GM20431 (cell line): Measurements from ENCODE around the gene DNLZ.

Experiments used
- in situ Hi-C: fragments of 300-500 bp; cut with MseI, MboI; formaldehyde crosslinking; loops from one replicate; pipeline ENCODE4 v1.15.0; 2020; ENCODE audit warnings: low sequenced_read_pairs; ENCODE audit not compliant: unreplicated experiment

Gene DNLZ

DNA sequence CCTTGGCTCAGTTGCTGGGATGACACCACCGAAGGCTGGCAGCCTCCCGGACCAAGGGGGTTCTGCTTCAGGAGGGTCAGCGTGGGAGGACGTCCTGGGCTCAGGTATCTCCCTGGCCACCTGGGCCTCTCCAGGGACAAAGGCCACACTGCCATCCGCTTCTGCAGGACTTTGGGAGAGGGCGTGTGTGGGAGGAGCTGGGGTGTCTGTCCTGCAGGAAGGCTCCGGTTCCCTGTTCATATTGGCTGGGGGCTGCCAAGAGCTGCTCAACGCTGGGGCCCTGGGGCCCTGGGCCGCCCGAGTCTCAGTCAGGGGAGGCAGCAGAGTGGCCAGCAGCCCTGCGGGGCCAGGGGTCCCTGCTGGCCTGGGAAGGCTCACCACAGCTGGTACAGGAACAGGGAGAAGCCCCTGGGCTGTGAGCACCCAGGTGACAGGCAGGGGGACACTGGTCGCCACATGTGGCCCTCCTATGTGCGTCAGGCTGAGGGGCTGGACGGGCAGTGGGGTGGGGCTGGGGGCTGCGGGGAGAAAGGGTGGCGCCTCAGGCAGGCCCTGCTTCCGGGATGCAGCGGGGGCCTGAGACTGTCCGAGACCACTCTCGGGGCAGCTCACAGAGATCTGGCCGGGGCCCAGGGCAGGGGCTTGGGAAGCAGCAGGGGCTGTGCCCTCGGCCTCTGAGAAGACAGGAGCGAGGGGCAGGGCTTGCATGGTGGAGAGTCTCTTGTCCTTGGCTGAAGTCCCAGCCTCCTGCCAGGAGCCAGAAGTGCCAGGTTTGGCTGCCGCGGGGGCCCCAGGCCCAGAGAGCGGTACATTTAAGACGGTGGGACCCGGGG lies 14.8 kb upstream of the DNLZ start:
- in situ Hi-C loops: no loop called here

DNA sequence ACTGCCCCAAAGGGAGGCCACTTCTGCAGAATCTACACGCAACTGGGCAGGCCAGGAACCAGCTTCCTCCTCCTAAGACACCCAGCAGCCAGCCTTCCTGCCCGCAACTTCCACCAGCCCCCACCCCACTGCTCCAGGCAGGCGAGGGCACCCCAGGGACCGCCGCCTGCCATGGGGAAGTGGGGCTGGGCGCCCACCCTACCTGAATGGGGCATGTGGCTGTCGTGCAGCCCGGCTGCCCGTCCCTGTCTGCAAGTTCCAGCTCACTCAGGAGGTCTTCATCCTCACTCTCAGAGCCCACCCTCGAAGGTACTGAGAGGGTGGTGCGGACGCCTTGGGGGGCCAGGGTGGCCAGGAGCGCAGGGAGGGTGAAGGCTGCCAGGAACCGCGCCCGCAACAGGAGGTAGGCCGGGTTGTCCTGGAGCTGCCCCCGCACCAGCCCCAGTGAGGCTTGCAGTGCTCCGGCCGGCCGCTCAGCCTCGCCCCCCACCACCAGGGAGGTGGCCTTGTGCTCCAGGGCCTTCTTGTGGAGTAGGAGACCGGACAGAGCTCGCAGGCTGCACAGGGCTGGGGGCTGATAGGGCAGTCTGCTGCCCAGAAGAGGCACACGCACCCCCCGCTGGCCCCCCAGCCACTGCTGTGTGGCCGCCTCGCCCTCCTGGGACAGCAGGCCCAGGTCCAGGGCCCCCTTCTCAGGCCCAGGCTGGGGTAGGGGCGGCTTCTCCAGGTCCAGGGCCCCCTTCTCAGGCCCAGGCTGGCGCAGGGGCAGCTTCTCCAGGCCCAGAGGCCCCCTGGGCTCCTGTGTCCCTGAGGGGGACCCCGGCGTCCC lies 14.0 kb upstream of the DNLZ start:
- in situ Hi-C loops: no loop called here

DNA sequence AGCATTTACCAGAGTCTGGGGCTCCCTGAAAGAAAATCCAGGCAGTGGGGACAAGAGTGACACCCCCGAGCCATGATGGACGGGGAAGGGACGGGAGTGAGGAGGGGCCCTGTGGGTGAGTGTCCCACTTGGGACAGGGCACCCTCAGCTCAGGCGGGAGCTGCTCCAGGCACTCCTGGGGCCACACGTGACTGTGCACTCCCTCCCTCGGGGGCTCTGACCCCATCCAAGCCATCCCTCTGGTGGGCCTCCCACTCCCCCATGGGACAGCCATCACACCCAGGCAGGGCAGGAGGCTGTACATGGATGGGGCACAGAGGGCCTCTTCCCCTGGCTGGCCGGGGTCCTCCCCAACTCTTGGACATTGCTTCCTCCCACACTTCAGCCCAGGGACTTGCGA lies 12.9 kb upstream of the DNLZ start:
- in situ Hi-C loops: no loop called here

DNA sequence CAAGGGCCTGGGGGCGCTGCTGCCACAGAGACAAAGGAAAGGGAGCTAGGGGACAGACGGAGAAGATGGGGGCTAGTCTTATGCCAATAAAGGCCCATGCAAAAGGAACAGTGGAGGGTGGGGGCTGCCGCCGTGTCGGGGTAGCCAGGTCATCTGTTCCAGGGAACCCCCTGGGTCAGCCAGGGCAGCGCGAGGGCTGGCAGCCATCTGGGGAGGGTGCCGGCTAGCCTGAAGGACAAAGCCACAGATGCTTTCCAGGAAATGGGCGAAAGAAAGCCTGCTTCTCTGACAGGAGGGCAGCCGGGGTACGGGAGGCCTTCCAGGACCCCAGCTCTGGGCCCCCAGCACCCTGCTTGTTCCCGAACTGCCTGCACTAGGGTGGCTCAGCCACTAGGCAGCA lies 11.6 kb upstream of the DNLZ start:
- in situ Hi-C loops: no loop called here

DNA sequence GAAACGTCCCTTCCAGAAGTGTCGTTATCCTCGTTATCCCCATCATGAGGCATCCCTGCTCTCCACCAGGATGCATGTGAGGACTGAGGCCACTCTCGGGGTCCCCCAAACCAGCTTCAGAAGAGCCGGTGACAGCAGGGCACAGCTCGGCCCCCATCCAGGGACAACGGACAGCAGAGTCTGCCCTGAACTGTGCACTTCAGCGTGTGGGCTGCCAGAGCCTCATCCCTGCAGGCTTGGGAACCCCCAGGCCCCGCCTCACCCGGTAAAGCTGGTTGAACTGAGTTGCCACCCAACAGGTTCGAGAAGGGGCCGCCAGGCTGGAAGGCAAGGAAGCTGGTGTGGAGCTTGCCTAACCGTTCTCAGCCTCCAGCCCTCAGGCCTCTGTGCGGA lies 10.6 kb upstream of the DNLZ start:
- in situ Hi-C loops: no loop called here

DNA sequence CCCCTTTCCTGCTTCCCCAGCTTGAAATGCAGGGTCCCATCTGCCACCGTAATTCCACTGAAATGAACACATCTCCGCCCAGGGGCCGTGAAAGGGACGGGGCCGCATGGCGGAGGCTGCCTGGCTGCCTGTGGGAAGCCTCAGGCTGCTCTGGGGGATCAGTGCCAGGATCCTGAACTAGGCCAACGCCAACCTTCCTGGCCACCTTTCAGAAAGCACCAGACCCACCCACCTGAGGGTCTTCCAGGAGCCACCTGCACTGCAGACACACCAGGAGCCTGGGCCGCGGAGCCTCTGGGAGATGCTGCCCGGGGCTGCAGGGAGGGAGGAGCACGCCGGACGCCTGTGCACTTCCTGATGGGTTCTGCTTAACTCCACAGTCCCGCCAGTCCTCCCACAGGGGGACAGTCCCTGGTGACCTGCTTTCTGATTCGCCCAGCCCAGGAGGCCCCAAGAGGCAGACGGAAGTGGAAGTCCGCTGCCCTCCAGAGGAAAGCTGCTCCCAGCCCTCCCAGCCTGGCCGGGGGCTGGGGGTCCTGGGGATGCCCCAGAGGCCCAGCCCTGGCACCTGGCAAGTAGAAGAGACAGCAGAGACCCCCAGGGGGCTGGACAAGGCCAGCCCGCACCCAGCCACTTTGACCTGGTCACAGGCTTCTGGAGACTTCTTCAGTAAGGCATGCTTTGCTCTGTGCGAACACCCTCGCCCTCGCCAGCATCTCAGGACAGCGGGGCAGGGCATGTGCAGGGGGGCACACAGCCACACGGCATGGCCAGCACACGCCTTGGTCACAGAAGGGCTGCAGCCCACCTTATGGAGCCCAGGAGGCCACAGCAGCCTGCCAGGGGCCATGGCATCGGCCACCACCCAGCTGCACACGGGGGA lies 10.0 kb upstream of the DNLZ start, which contains the start of gene CARD9:
CARD9 (minus strand) TSS at position 370 of the 883 bp plus-strand sequence. CDS start 1,591 bp downstream, outside the sequence.
- in situ Hi-C loops: no loop called here

DNA sequence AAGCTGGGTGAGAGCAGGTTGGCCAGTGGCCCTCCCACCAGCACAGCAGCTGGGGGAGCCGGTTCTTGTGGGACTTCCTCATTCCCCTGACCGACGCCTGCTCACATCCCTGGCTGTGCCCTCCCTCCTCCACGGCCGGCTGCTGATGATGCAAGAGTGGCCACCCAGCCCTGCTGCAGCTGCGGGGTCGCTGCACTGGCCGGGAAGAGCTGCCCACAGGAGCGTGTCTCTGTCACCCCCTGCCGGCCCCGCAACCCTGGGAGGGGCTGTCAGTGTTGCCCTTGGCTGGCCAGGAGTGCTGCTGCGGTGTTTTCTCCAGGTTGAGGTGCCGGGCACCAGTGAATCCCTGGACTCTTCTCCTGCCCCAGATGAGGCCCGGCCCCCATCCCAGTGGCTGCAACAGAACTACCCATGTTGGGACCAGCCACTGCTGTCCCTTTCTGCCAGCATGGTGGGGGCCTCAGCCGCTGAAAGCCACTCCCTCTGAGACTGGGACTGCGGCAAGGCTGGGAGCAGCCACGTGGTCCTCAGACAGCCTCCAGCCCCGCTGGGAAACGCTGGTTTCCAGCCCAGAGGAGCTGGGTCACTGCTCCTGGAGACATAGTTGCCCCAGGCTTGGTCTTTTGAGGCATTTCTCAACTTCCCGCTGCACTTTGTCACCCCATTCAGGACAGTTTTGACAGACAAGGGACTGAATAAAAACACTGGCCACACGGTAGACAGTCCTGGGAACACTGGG lies 9.2 kb upstream of the DNLZ start:
- in situ Hi-C loops: no loop called here

DNA sequence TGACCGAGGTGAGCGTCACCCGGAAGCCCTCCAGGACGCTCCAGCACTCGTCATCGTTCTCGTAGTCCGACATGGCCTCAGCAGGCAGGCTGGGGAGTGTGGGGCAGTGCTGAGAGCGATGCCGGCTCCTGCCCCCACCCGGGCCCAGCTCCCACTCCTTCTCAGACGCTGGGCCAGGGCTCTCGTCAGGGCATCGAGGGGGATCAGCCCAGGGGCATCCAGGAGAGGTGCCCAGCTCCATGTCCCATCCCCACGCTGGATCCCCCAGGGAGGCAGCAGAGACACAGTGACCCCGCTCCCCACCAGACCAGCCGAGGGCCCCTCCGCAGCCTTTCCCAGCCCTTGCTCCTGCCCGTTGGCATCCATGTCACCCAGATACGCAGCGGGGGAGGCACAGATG lies 8.5 kb upstream of the DNLZ start:
- in situ Hi-C loops: no loop called here

DNA sequence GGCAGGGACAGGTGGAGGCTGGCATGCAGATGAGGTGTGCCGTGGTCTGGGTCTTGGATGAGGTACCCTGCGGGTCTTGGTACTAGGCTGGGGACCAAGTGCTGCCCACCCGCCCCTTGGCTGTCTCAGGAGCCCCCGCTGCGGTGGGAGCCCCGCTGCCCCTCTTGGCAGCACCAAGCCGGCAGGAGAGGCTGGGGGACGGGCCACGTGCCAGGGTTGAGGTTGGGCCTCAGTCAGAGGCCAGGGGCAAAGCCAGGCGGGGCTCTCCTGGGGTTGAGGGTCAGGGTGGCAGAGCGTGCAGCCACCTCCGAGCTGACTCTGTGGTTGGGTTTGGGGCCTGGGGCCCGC lies 8.0 kb upstream of the DNLZ start:
- in situ Hi-C loops: no loop called here

DNA sequence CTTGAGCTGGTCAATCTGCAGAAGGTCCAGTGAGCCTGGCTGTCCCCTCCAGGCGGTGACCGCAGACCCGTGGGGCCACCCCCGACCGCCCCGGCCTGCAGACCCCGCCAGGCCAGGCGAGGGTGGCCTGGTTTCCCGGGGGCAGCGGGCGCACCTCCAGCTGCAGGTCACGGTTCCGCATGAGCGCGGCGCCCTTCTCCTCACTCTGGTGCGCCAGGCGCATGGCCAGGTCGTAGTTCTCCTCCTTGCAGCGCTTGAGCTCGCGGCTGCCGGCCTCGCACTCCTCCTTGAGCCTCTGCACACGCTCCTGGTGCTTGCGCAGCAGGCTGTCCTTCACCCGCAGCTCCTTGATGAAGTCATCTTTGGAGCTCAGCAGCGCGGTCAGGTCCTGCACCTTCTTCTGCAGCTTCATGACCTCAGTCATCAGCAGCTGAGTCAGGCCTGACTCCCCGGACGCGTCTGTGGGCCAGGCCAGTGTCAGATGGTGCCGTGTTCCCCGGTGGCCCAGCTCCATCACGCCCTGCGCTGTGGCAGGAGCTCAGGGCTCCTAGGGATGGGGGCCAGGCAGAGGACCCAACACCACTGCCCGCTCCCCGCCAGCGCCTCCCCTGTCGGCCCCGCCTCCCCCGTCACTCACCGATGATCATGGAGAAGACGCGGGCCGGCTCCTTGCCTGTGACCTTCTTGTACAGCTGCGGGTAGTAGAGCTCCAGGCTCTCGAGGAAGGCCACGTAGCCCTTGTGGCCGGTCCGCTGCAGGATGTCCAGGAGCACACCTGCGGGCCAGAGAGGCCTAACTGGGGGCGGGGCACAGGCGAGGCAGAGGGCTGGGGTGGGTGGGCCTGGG lies 7.4 kb upstream of the DNLZ start:
- in situ Hi-C loops: no loop called here

DNA sequence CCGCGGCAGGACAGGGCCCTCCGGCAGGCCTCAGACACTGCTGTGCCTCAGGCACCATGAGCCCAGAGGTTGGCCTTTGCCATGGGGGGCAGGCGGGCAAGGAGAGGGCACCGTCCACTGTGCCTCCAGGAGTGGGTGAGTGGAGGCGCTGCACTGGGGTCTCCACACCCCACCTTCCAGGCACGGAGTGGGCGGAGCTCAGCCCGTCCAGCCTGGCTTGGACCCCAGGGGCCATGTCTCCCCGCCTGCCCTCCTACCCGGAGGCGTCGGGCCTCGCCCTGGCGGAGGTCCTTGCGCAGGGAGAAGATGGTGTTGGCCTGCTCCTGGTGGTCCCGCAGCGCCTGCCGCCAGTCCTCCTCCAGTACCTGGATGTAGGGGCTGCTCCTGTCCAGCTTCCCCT lies 6.5 kb upstream of the DNLZ start:
- in situ Hi-C loops: no loop called here

DNA sequence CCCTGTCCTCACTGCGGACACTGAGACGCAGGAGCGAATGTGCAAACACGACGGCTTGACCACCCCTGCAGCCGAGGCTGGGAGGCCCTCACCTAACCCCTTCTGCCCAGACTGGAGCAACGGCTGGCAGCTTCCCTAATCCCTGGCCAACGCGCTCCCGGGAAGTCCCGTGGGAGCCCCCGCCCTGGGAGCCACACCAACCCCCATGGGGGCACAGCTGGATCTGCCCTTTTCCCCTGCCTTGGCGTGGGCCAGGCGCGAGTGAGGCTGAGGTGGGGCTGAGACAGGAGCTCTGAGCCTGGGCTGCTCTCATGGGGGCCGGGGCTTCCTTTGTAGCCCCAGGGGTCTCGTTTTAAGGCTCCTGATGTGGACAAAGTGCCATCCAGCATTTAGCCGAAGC lies 4.6 kb upstream of the DNLZ start:
- in situ Hi-C loops: no loop called here

DNA sequence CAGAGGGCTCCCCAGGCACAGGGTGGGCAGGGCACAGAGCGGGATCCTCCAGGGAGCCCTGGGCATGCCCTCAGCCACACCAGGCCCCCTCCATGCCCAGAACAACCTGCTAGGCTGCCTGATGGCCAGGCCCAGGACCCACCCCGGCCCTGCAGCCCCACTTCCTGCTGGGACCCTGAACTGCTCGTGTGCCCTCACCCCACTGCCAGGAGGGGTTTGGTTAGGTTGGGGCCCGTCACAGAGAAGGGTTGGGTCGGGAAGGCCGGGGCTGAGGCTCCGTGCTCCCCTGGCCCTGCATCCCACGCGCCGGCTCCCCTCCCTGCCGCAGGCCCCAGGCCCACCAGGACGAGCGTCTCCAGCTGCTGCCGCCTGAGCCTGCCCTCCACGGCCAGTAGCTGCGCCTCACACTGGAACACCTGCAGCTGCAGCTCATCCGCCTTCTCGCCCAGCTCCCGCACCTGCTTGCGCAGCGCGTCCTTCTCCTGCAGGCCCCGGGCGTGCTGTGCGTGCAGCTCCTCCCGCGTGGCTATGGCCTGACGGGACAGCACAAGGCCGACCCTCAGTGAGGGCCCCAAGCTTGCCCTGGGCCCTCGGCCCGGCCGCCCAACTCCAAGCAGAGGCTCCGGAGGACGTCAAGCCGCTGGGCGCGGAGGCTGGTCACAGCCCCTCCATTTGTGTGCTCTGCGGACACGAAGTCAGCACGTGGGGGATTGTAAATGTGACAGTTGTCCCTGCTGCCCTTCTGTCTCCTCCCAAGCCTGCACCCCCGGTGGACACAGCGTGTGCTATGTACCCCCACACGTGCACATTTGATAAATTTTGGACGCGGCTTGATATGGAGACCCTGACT lies 4.0 kb upstream of the DNLZ start:
- in situ Hi-C loops: no loop called here

DNA sequence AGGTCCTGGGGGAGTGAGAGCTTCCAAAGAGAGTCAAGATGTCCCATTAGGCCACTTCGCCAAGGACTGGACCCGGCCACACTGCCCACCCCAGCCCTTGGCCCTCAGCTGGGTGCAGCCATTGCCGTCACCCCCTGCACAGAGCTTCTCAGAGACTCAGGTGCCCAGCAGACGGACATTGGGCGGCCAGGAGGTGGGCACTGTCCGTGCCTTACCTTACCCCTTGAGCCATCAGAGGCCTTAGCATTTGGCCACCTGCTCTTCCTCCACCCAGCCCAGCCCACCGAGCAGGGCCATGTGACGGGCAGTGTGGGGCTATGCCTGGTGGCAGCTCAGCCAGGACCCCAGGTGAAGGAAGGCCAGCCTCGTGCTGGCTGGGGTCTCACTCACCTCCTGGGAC lies 3.3 kb upstream of the DNLZ start:
- in situ Hi-C loops: no loop called here

DNA sequence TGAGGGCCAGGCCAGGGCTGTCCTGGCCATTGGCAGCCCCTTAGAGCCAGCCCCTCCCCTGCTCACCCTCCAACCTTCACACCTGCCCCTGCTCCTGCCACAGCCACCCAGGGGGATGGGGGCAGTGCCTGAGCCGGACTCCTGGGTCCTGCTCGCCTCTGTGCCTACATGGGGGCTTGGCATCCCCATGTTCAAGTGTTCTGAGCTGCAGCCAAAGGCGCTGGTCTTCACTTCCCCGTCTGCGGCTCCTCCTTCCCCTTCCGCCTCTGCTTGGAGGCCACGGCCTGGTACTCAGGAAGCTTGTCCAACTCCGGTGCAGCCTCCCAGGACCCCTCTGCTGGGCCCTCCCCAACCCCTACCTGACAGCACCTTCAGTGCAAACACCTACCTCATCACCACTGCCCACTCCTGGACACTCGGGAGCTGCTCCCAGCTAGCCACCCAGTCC lies 2.3 kb upstream of the DNLZ start:
- in situ Hi-C loops: no loop called here

DNA sequence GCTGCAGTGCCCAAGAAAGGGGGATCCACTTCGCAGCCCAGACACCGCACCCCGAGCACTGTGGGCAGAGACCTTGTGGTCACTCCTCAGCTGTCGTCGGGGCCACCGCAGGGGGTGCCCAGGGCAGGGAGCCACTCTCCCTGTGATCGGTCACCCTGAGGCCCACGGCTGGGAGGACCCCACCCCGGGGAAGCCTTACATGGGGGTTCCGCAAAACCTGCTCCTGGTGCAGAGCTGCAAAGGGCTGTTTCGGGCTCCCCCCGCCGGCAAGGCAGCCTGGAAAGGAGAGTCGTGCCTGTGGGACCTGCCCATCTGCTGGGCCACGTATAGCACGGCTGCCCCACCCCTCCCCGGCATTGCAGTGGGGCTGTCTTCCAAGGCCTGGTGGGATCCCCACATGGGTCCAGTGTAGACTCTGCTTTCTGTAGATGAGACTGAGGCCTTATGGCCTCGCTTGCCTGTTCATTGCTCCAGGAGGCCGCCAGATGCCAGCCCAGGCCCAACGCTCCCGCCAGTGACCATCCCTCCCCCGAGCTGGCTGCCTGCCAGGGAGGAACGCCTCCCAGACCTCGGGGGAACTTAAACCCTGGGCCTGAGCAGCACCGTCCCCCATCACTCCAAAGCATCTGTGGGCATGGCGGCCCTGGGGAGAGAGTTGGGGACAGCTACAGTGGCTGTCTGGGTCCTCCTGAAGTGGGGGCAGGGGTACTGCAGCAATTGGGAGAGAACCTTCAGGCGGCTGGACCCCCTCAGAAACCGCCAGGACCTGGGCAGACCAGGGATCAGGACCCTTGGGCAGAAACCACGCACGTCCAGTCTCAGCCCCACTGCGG lies 1.6 kb upstream of the DNLZ start:
- in situ Hi-C loops: no loop called here
